ENCODE data around the gene JARID2.

DNA sequence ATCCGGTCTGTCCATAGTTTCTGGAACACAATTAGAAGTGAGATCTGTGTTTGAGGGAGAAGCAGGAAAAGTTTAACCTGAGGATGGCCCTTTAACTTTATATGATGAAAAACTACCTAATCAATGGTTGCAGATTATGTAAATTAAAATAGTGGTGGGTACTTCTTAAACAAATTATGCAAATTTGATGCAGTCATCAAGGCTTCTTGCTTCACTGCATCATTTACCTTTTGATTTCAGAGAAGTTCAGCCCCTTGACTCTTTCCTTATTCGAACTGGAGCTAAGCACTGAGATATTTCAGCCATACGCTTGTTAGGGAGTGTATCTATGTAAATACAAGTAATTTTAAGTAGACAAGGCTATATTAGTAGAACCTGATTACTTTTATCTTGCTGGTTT, 73.8 kb downstream of the JARID2 start:
- TF ChIP-seq ZBTB33 (IDR thresholded peaks at IDR 0.05; ENCODE audit: borderline replicate concordance, low read depth): no peak
- TF ChIP-seq RXRA (IDR thresholded peaks at IDR 0.05; ENCODE audit: borderline replicate concordance, low read depth): no peak
- no peak for TF ChIP-seq TAF1 (IDR thresholded peaks at IDR 0.05; ENCODE audit: borderline replicate concordance, low read depth, low read length)
- TF ChIP-seq CTCF (IDR thresholded peaks at IDR 0.05): no peak
- no peak for TF ChIP-seq NFIC (IDR thresholded peaks at IDR 0.05; ENCODE audit: borderline replicate concordance)
- TF ChIP-seq YY1 (IDR thresholded peaks at IDR 0.05; ENCODE audit: low read depth): no peak
- no peak for TF ChIP-seq RAD21 (IDR thresholded peaks at IDR 0.05; ENCODE audit: low read length)
- no peak for TF ChIP-seq EZH2phosphoT487 (IDR thresholded peaks at IDR 0.05; ENCODE audit: borderline replicate concordance, low read depth)

Data from SK-N-SH (cell line).